ENCODE data around the gene PPP1R12C. TPM values are rescaled to one million over a fixed set of nuclear protein-coding genes. Genes with fewer than 3 reads are reported as not detected.
A peak's percentile ranks its signal among the peaks of the same experiment; 100 is the strongest.
"Not testable (repeated sequence)": the region's sequence is repeated elsewhere in the genome, so short reads cannot be mapped to it uniquely, and the experiment has no call there.

The PPP1R12C gene
- total RNA-seq, 1 donor from 2014 or later: 219 TPM

GRCh38 chr19:55063492-55063843, 54.0 kb downstream of the PPP1R12C start:
- peak overlapping the region; percentile 76 to 79 for H3K4me3 ChIP-seq
- H3K9me3 ChIP-seq: no peaks in the 10 kb centered on the region
- H3K27me3 ChIP-seq: no peaks in the 10 kb centered on the region
- intact Hi-C loops (cut with DNase I): loop anchor here (2.0 kb wide), 1 partner anchor 53 kb away; the partner anchor contains the start of gene PPP1R12C
- H3K36me3 ChIP-seq: peaks cover 0 to 4% of the 10 kb centered on the region in 2 donors
- DNase-seq (ENCODE audit: low spot score in 2 of 2): no peak
- TF ChIP-seq, protein P1, sequence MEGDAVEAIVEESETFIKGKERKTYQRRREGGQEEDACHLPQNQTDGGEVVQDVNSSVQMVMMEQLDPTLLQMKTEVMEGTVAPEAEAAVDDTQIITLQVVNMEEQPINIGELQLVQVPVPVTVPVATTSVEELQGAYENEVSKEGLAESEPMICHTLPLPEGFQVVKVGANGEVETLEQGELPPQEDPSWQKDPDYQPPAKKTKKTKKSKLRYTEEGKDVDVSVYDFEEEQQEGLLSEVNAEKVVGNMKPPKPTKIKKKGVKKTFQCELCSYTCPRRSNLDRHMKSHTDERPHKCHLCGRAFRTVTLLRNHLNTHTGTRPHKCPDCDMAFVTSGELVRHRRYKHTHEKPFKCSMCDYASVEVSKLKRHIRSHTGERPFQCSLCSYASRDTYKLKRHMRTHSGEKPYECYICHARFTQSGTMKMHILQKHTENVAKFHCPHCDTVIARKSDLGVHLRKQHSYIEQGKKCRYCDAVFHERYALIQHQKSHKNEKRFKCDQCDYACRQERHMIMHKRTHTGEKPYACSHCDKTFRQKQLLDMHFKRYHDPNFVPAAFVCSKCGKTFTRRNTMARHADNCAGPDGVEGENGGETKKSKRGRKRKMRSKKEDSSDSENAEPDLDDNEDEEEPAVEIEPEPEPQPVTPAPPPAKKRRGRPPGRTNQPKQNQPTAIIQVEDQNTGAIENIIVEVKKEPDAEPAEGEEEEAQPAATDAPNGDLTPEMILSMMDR (IDR thresholded peaks at IDR 0.05): no peak
- peaks cover 0 to 4% of the 10 kb centered on the region in 2 donors for H3K4me1 ChIP-seq
- H3K27ac ChIP-seq: no peak overlapping the region

- Histone ChIP-seq H3K4me3 (peak within 1 kb of the TSS; percentile 76 to 79), H3K27me3 (no peaks in the 10 kb centered on the region), H3K4me1 (peaks cover 0 to 4% of the 10 kb centered on the region in 2 donors), H3K9me3 (no peaks in the 10 kb centered on the region), H3K27ac (peak within 1 kb of the TSS; percentile 19 to 72), H3K36me3 (peaks cover 0 to 7% of the 10 kb centered on the region in 2 donors)
- intact Hi-C loops (cut with DNase I): loop anchor here (2.0 kb wide), 1 partner anchor 54 kb away; the partner anchor contains the start of gene PPP1R12C
- TF ChIP-seq, protein P1 (IDR thresholded peaks at IDR 0.05): no peak
- DNase-seq (ENCODE audit: low spot score in 2 of 2): peak; percentile 78 to 97
These were observed 54.5 kb downstream of the PPP1R12C start, which contains the start of gene RDH13 for GRCh38 chr19:55062735-55063491. Gene RDH13 (minus strand): TSS chr19:55063148. CDS start chr19:55063032, 116 bp downstream.

DNA sequence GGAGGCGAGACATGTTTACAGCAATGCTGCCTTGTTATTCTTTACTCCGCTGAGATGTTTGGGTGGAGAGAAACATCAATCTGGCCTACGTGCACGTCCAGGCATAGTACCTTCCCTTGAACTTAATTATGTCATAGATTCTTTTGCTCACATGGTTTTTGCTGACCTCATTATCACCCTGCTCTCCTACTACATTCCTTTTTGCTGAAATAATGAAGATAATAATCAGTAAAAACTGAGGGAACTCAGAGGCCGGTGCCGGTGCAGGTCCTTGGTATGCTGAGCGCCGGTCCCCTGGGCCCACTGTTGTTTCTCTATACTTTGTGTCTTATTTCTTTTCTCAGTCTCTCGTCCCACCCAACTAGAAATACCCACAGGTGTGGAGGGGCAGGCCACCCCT, 57.1 kb downstream of the PPP1R12C start:
- DNase-seq (ENCODE audit: low spot score in 2 of 2); H3K4me3 ChIP-seq; H3K27ac ChIP-seq; intact Hi-C loops (cut with DNase I); H3K4me1 ChIP-seq; H3K27me3 ChIP-seq; H3K9me3 ChIP-seq: not testable (repeated sequence)
- H3K36me3 ChIP-seq: peaks cover 12 to 32% of the 10 kb centered on the region in 2 donors

DNA sequence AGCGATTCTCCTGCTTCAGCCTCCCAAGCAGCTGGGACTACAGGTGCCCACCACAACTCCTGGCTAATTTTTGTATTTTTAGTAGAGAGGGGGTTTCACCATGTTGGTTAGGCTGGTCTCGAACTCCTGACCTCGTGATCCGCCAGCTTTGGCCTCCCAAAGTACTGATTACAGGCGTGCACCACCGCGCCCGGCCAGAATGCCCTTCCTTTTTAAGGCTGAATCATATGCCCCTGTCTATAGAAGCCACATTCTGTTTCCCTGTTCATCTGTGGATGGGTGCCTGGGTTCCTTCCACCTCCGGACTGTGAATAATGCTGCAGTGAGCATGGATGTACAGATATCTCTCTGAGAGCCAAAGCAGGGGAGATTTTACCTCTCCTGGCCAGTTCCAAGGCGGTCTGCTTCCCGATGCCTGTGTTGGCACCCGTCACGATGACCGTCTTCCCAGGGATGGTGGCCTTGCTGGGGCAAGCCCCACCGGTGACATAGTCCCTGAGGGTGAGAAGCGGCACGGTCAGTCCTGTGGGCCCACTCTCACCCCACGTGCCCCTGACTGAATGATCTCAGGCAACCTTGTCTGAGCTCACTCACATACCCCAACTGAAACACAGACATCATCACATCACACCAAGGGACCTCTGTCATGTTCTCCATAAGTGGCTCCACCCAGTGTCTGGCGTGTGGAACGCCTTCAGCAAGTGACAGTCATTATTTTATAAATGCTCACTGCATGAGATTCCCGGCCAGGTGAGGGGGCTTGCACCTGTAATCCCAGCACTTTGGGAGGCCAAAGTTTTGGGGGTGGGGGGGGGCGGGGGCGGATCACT, 58.4 kb downstream of the PPP1R12C start:
- no peak overlapping the region for H3K27ac ChIP-seq
- no peaks in the 10 kb centered on the region for H3K9me3 ChIP-seq
- H3K4me3 ChIP-seq: no peak overlapping the region
- H3K27me3 ChIP-seq: no peaks in the 10 kb centered on the region
- TF ChIP-seq, protein P1 (IDR thresholded peaks at IDR 0.05): no peak
- H3K4me1 ChIP-seq: peaks cover 0 to 4% of the 10 kb centered on the region in 2 donors
- peaks cover 12 to 41% of the 10 kb centered on the region in 2 donors for H3K36me3 ChIP-seq
- DNase-seq (ENCODE audit: low spot score in 2 of 2): no peak
- intact Hi-C loops (cut with DNase I): no loop called here

- Histone ChIP-seq H3K36me3 (peaks cover 12 to 53% of the 10 kb centered on the region in 2 donors), H3K27ac (no peak overlapping the region), H3K9me3 (no peaks in the 10 kb centered on the region), H3K4me3 (no peak overlapping the region), H3K4me1 (no peaks in the 10 kb centered on the region), H3K27me3 (no peaks in the 10 kb centered on the region)
- intact Hi-C loops (cut with DNase I): no loop called here
- TF ChIP-seq, protein P1 (IDR thresholded peaks at IDR 0.05): no peak
- DNase-seq (ENCODE audit: low spot score in 2 of 2): no peak
These were observed 60.6 kb downstream of the PPP1R12C start for GRCh38 chr19:55056827-55057226.

GRCh38 chr19:55053735-55054134, 63.7 kb downstream of the PPP1R12C start:
- H3K36me3 ChIP-seq: peaks cover 13 to 68% of the 10 kb centered on the region in 2 donors
- intact Hi-C loops (cut with DNase I): no loop called here
- TF ChIP-seq, protein P1 (IDR thresholded peaks at IDR 0.05): no peak

More at GRCh38 chr19:55053735-55054134, 63.7 kb downstream of the PPP1R12C start:
- Histone ChIP-seq H3K4me1 (no peaks in the 10 kb centered on the region), H3K4me3 (no peak overlapping the region), H3K27me3 (no peaks in the 10 kb centered on the region), H3K27ac (no peak overlapping the region), H3K9me3 (no peaks in the 10 kb centered on the region)
- DNase-seq (ENCODE audit: low spot score in 2 of 2): no peak

All from ascending aorta (tissue), 2 donors.